A549 (cell line): ENCODE measurements around the gene FLYWCH1. TPM values are rescaled to one million over a fixed set of nuclear protein-coding genes. Genes with fewer than 3 reads are reported as not detected.

Experiments
- ATAC-seq, 2 experiments: fragments of 200-7000 bp in 1 of 2; fragments of >200 bp in 1 of 2; cut with Nextera tagmentation in 1 of 2; cut with Tn5 transposase in 1 of 2; 3 replicates each; pipeline versions ENCODE4 v1.8.0 to v1.9.1; 2018 to 2020; ENCODE audit warnings: mild to moderate bottlenecking in 1 of 2, moderate library complexity in 1 of 2
- CTCF ChIA-PET: fragments of 300-600 bp; sonication (Branson Sonifier 250); formaldehyde crosslinking; extraction: SDS; loops from one replicate; lab custom pipeline; 2021; ENCODE audit warnings: antibody characterized with exemption, inconsistent platforms; lab: Yijun Ruan, JAX
- POLR2A ChIA-PET: fragments of 350-600 bp; formaldehyde crosslinking; extraction: SDS; loops from one replicate; lab custom pipeline; 2021; ENCODE audit warnings: antibody characterized with exemption, inconsistent platforms; lab: Yijun Ruan, JAX
- DNase-seq, 2 experiments: peaks; one replicate each; pipeline versions ENCODE4 v3.0.0 to v3.0.0-alpha.2; 2011 to 2016; ENCODE audit warnings: low read depth in 1 of 2, low spot score in 1 of 2
- FAIRE-seq: peaks from 2 replicates; lab custom pipeline; 2011; peaks lifted over from hg19 to GRCh38; lab: Jason Lieb, UNC
- H3K27ac ChIP-seq, 2 experiments: fragments of >200 bp; sonication (Bioruptor Twin); formaldehyde crosslinking; 3 replicates each; pipeline ENCODE4 v1.5.1; 2016 to 2017
- H3K4me1 ChIP-seq: fragments of >200 bp; sonication (Bioruptor Twin); formaldehyde crosslinking; 3 replicates; pipeline ENCODE4 v1.6.1; 2016
- H3K4me2 ChIP-seq: fragments of >200 bp; sonication (Bioruptor Twin); formaldehyde crosslinking; 3 replicates; pipeline ENCODE4 v1.6.1; 2016
- H3K4me3 ChIP-seq: fragments of >200 bp; sonication (Bioruptor Twin); formaldehyde crosslinking; 3 replicates; pipeline ENCODE4 v1.5.1; 2016
- H3K9me3 ChIP-seq: fragments of >200 bp; sonication (Bioruptor Twin); formaldehyde crosslinking; 3 replicates; pipeline ENCODE4 v1.6.1; 2016
- CBX2 ChIP-seq: fragments of 200-600 bp; sonication (generic); IDR thresholded peaks from 2 replicates; pipeline ENCODE4 v1.6.1; 2016; ENCODE audit warnings: low read depth, mild to moderate bottlenecking, borderline replicate concordance
- CBX8 ChIP-seq: fragments of 200-600 bp; sonication (generic); IDR thresholded peaks from 2 replicates; pipeline ENCODE4 v1.6.1; 2016
- CHD4 ChIP-seq: fragments of 200-600 bp; sonication (generic); IDR thresholded peaks from 2 replicates; pipeline ENCODE4 v1.6.1; 2016; ENCODE audit warnings: antibody characterized with exemption, mild to moderate bottlenecking, borderline replicate concordance
- EP300 ChIP-seq, 2 experiments: fragments of >200 bp; sonication (Bioruptor Twin); formaldehyde crosslinking; IDR thresholded peaks; 2 replicates in 1 of 2; 3 replicates in 1 of 2; pipeline ENCODE4 v1.6.1; 2016 to 2017
- ESRRA ChIP-seq: fragments of 150-350 bp; IDR thresholded peaks from 2 replicates; pipeline ENCODE4 v1.6.1; 2014; ENCODE audit warnings: mild to moderate bottlenecking, low read length, borderline replicate concordance
- FOSB ChIP-seq: fragments of 250-450 bp; sonication (Bioruptor Pico); IDR thresholded peaks from 2 replicates; pipeline ENCODE4 v1.5.0; 2020; ENCODE audit warnings: mild to moderate bottlenecking, moderate library complexity
- GATA3 ChIP-seq: IDR thresholded peaks from 2 replicates; pipeline ENCODE4 v1.6.1; 2012; ENCODE audit warnings: borderline replicate concordance
- HDAC2 ChIP-seq: fragments of 200-600 bp; sonication (generic); IDR thresholded peaks from 2 replicates; pipeline ENCODE4 v1.6.1; 2016
- HEYL ChIP-seq: fragments of 250-450 bp; sonication (Bioruptor Pico); IDR thresholded peaks from 2 replicates; pipeline ENCODE4 v1.8.0; 2021; ENCODE audit warnings: mild to moderate bottlenecking, moderate library complexity
- HOXA7 ChIP-seq: fragments of 250-450 bp; sonication (Bioruptor Pico); IDR thresholded peaks from 2 replicates; pipeline ENCODE4 v1.5.0; 2020; ENCODE audit warnings: mild to moderate bottlenecking, moderate library complexity
- HOXB13 ChIP-seq: fragments of 250-450 bp; sonication (Bioruptor Pico); IDR thresholded peaks from 2 replicates; pipeline ENCODE4 v1.5.0; 2020; ENCODE audit warnings: low read depth, mild to moderate bottlenecking, moderate library complexity
- JUN ChIP-seq, 2 experiments: fragments of >200 bp; sonication (Bioruptor Twin); formaldehyde crosslinking; IDR thresholded peaks; 2 replicates in 1 of 2; 3 replicates in 1 of 2; pipeline ENCODE4 v1.6.1; 2016 to 2017
- KDM1A ChIP-seq: fragments of 200-600 bp; sonication (generic); IDR thresholded peaks from 2 replicates; pipeline ENCODE4 v1.6.1; 2016; ENCODE audit warnings: low read depth, mild to moderate bottlenecking
- KDM5A ChIP-seq: fragments of 200-600 bp; sonication (generic); IDR thresholded peaks from 2 replicates; pipeline ENCODE4 v1.6.1; 2016; ENCODE audit warnings: antibody characterized with exemption, mild to moderate bottlenecking
- MAFK ChIP-seq: fragments of 450-650 bp; IDR thresholded peaks from 2 replicates; pipeline ENCODE4 v1.6.1; 2014; ENCODE audit not compliant: partially characterized antibody
- NFE2L2 ChIP-seq: fragments of 150-350 bp; conservative IDR thresholded peaks from 2 replicates; pipeline ENCODE4 v1.6.1; 2014; ENCODE audit warnings: low read length
- PHF8 ChIP-seq: fragments of 200-600 bp; sonication (generic); IDR thresholded peaks from 2 replicates; pipeline ENCODE4 v1.6.1; 2016; ENCODE audit warnings: low read depth, mild to moderate bottlenecking, antibody characterized with exemption, moderate library complexity, borderline replicate concordance
- POLR2A ChIP-seq: IDR thresholded peaks from 2 replicates; pipeline ENCODE4 v1.6.1; 2012; ENCODE audit warnings: mild to moderate bottlenecking, low read length
- RFX5 ChIP-seq: fragments of 450-650 bp; IDR thresholded peaks from 2 replicates; pipeline ENCODE4 v1.7.1; 2014; ENCODE audit warnings: antibody characterized with exemption, mild to moderate bottlenecking, moderate library complexity
- RNF2 ChIP-seq: fragments of 200-600 bp; sonication (generic); IDR thresholded peaks from 2 replicates; pipeline ENCODE4 v1.6.1; 2016; ENCODE audit warnings: low read depth, mild to moderate bottlenecking, antibody characterized with exemption, moderate library complexity, borderline replicate concordance
- SMC3 ChIP-seq: fragments of >200 bp; sonication (Bioruptor Twin); formaldehyde crosslinking; IDR thresholded peaks from 3 replicates; pipeline ENCODE4 v1.6.1; 2018; ENCODE audit warnings: inconsistent platforms
- SREBF2 ChIP-seq: fragments of 450-650 bp; IDR thresholded peaks from 2 replicates; pipeline ENCODE4 v1.6.1; 2014; ENCODE audit warnings: mild to moderate bottlenecking, moderate library complexity
- TP53 ChIP-seq: fragments of 250-450 bp; sonication (Bioruptor Pico); IDR thresholded peaks from 2 replicates; pipeline ENCODE4 v1.5.0; 2021; ENCODE audit warnings: mild to moderate bottlenecking, moderate library complexity
- ZFP36 ChIP-seq: fragments of 450-650 bp; IDR thresholded peaks from 2 replicates; pipeline ENCODE4 v1.6.1; 2014; ENCODE audit warnings: borderline replicate concordance; ENCODE audit not compliant: partially characterized antibody
- ZSCAN20 ChIP-seq: fragments of 250-450 bp; sonication (Bioruptor Pico); IDR thresholded peaks from 2 replicates; pipeline ENCODE4 v1.8.0; 2022; ENCODE audit warnings: mild to moderate bottlenecking, moderate library complexity
- WGBS: methylation state at CpG from one replicate; pipeline ENCODE4 v1.1.6; 2017; ENCODE audit errors: missing lambda C conversion rate; 5-methylcytosine and 5-hydroxymethylcytosine counted together
- polyA plus RNA-seq, 4 experiments: library from polyadenylated mRNA; depleted of rRNA in 3 of 4; stranded (reverse); fragments of >200 nt; fragmentation: RNase III in 1 of 4; extraction: RNeasy Plus Mini Kit Qiagen cat#74134 plus additional on column Dnase treatment in 1 of 4; gene quantifications; 2 replicates in 3 of 4; 3 replicates in 1 of 4; pipeline ENCODE4 v1.2.3, GENCODE V29; 2011 to 2017
- TF ChIP-seq, protein P1 (sequence below): fragments of >200 bp; sonication (Bioruptor Twin); formaldehyde crosslinking; IDR thresholded peaks from 3 replicates; pipeline ENCODE4 v1.5.1; 2016
- TF ChIP-seq, protein P2 (sequence below): fragments of >200 bp; sonication (Bioruptor Twin); formaldehyde crosslinking; IDR thresholded peaks from 3 replicates; pipeline ENCODE4 v1.6.1; 2016
- TF ChIP-seq, protein P3 (sequence below): IDR thresholded peaks from 2 replicates; pipeline ENCODE4 v1.6.1; 2012
- TF ChIP-seq, protein P4 (sequence below): fragments of >200 bp; sonication (Bioruptor Twin); formaldehyde crosslinking; IDR thresholded peaks from 2 replicates; pipeline ENCODE4 v1.6.1; 2016
- TF ChIP-seq, protein P5 (sequence below): IDR thresholded peaks from 2 replicates; pipeline ENCODE4 v1.6.1; 2012; ENCODE audit warnings: low read depth, borderline replicate concordance

Gene FLYWCH1
- polyA plus RNA-seq, 2 of the 4 experiments (the other 2 are of a cell fraction), result 9.3 to 22.5 TPM

DNA sequence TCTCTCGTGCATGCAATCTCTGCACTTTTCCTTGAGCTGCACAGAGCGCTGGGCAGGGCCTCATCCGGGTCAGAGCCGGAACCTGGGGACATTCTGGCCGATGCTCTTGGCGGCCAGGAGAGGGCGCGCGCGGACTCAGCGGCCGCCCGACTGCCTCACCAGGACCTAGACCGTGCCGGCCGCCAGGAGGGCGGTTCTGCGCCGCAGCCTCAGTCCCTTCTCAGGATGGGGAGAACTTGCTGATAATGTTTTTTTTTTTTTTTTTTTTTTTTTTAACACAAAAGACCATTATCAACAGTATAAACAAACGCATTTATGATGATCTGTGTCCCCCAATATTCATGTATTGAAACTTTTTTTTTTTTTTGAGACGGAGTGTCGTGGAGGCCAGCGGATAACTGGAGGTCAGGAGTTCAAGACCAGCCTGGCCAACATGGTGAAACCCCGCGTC, 36.8 kb upstream of the FLYWCH1 start (continued):
- peak; percentile 28 for TF ChIP-seq MAFK
- 0 out of 2 replicates have a peak, but pooled peaks have one; percentile 55 for TF ChIP-seq CHD4
- TF ChIP-seq KDM5A, result no peak
- no peak for TF ChIP-seq HOXB13 (CRISPR knock-in tag)
- TF ChIP-seq FOSB, result no peak

DNA sequence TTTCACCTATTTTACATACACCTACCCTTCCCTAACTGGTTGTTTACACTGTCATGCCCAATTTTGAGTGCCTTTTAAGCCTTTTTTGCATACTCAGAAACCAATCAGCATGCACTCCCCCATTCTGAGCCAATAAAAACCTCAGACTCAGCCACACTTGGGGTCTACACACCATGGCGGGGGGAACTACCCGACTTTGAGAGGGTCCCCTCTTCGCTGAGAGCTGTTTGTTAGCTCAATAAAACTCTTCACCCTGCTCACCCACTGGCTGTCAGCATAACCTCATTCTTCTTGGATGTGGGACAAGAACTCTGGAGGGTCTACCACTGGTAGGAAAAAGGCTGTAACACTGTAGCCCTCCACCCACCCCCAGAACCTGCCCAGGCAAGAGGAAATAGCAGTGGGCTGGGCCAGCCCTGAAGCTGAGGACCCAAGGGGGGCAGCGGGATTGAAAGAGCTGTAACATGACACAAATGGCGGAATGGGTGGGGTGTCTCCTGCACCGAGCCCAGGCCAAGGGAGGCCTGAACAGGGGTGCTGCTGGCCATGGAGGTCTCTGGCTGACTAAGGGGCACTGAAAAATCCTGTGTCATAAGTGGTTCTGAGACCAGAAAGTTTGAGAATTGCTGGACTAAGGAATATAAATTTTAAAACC, 31.8 kb upstream of the FLYWCH1 start:
- ChIA-PET CTCF (interaction anchor here (0.6 to 6.6 kb wide), 9 partner anchors 12 to 181 kb away, joined by 3 to 52 read pairs (median 4); no protein-coding TSS in a partner anchor), POLR2A (interaction anchor here (1.2 kb wide), 1 partner anchor 26 kb away, joined by 4 read pairs; no protein-coding TSS in a partner anchor)
- peaks cover 5% of the 10 kb centered on the region; the same call in 2 of the 3 replicates for H3K4me1 ChIP-seq
- H3K4me3 ChIP-seq, result no peak overlapping the region
- DNase-seq, result no peak
- ATAC-seq, result no peak
- no peak overlapping the region for H3K27ac ChIP-seq
- no peaks in the 10 kb centered on the region for H3K9me3 ChIP-seq
- TF ChIP-seq RFX5 (no peak), CBX2 (no peak), NFE2L2 (no peak), EP300 (IDR thresholded peaks at IDR 0.05) (no peak)
- TF ChIP-seq, protein P1, sequence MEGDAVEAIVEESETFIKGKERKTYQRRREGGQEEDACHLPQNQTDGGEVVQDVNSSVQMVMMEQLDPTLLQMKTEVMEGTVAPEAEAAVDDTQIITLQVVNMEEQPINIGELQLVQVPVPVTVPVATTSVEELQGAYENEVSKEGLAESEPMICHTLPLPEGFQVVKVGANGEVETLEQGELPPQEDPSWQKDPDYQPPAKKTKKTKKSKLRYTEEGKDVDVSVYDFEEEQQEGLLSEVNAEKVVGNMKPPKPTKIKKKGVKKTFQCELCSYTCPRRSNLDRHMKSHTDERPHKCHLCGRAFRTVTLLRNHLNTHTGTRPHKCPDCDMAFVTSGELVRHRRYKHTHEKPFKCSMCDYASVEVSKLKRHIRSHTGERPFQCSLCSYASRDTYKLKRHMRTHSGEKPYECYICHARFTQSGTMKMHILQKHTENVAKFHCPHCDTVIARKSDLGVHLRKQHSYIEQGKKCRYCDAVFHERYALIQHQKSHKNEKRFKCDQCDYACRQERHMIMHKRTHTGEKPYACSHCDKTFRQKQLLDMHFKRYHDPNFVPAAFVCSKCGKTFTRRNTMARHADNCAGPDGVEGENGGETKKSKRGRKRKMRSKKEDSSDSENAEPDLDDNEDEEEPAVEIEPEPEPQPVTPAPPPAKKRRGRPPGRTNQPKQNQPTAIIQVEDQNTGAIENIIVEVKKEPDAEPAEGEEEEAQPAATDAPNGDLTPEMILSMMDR, result no peak
- WGBS, result 84% methylated on average over 6 of the region's 6 CpGs
- no peak overlapping the region for H3K4me2 ChIP-seq
- no peak for FAIRE-seq

DNA sequence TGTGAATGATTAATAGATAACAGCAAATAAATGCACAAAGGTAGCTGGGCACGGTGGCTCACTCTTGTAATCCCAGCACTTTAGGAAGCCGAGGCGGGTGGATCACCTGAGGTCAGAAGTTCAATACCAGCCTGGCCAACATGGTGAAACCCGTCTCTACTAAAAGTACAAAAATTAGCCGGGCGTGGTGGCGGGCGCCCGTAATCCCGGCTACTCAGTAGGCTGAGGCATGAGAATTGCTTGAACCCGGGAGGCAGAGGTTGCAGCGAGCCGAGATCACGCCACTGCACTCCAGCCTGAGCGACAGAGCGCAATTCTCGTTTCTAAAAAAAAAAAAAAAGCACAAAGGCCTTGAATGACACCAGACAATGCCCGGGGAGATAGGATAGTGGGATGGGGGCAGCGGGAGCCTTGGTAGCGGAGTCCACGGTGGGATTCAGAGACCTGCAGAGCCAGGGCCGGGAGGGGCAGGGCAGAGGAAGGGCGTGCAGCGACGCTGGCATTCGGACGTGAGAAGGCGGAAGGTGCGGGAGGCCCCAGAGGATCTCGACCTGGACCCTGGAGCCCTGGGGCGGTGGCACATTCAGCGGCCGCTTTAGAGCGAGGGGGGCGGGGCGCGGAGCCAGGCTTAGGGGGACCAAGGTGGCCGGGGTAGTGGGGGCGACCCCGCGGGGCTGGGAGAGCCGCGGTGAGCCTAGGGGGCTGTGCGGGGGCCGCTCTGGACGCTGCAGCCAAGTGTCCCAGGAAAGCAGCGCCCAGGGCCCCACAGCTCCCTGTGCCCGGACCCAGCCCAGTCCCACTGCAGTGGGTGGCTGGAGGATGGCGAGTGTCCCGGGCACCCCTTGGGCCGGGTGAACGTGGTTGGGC, 29.7 kb upstream of the FLYWCH1 start:
- ChIA-PET POLR2A (interaction anchor here (0.9 to 3.8 kb wide), 14 partner anchors 9 to 209 kb away, joined by 3 to 62 read pairs (median 5); partner anchors contain the start of genes FLYWCH1, KCTD5 and SRRM2), CTCF (interaction anchor here (1.0 to 6.6 kb wide), 8 partner anchors 13 to 45 kb away, joined by 3 to 52 read pairs (median 8); no protein-coding TSS in a partner anchor)
- Histone ChIP-seq H3K4me2 (peak overlapping the region; percentile 95), H3K9me3 (no peaks in the 10 kb centered on the region), H3K27ac (peak overlapping the region; percentile 96 to 97), H3K4me3 (peak overlapping the region; percentile 94), H3K4me1 (peaks cover 5% of the 10 kb centered on the region; the same call in 2 of the 3 replicates)
- FAIRE-seq (no peak), DNase-seq (peak in 1 of 2 experiments; percentile 62), ATAC-seq (peak; percentile 64 to 73)
- 3% methylated on average over 32 of the region's 52 CpGs for WGBS
- TF ChIP-seq CBX8 (no peak), ZSCAN20 (CRISPR knock-in tag) (no peak), POLR2A (peak; percentile 44), KDM1A (no peak), SMC3 (no peak), HEYL (CRISPR knock-in tag) (no peak), PHF8 (no peak), RNF2 (no peak), GATA3 (no peak), ESRRA (no peak), HOXB13 (CRISPR knock-in tag) (no peak), ZFP36 (no peak), JUN (IDR thresholded peaks at IDR 0.05) (peak in 1 of 2 experiments; percentile 25; a peak in 1 of 5 replicates), TP53 (CRISPR knock-in tag) (no peak), HDAC2 (no peak), HOXA7 (no peak), SREBF2 (no peak)
- TF ChIP-seq, protein P2, sequence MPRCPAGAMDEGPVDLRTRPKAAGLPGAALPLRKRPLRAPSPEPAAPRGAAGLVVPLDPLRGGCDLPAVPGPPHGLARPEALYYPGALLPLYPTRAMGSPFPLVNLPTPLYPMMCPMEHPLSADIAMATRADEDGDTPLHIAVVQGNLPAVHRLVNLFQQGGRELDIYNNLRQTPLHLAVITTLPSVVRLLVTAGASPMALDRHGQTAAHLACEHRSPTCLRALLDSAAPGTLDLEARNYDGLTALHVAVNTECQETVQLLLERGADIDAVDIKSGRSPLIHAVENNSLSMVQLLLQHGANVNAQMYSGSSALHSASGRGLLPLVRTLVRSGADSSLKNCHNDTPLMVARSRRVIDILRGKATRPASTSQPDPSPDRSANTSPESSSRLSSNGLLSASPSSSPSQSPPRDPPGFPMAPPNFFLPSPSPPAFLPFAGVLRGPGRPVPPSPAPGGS, result no peak
- TF ChIP-seq, protein P3, sequence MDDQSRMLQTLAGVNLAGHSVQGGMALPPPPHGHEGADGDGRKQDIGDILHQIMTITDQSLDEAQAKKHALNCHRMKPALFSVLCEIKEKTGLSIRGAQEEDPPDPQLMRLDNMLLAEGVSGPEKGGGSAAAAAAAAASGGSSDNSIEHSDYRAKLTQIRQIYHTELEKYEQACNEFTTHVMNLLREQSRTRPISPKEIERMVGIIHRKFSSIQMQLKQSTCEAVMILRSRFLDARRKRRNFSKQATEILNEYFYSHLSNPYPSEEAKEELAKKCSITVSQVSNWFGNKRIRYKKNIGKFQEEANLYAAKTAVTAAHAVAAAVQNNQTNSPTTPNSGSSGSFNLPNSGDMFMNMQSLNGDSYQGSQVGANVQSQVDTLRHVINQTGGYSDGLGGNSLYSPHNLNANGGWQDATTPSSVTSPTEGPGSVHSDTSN, result no peak
- TF ChIP-seq, protein P4, sequence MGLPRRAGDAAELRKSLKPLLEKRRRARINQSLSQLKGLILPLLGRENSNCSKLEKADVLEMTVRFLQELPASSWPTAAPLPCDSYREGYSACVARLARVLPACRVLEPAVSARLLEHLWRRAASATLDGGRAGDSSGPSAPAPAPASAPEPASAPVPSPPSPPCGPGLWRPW, result no peak
- TF ChIP-seq, protein P5, sequence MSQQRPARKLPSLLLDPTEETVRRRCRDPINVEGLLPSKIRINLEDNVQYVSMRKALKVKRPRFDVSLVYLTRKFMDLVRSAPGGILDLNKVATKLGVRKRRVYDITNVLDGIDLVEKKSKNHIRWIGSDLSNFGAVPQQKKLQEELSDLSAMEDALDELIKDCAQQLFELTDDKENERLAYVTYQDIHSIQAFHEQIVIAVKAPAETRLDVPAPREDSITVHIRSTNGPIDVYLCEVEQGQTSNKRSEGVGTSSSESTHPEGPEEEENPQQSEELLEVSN, result no peak
